HepG2 (cell line): Measurements from ENCODE around the gene C5. TPM values are rescaled to one million over a fixed set of nuclear protein-coding genes. Genes with fewer than 3 reads are reported as not detected.
A peak's percentile ranks its signal among the peaks of the same experiment; 100 is the strongest.

Source experiments
- AHDC1 ChIP-seq: sonication (generic); formaldehyde crosslinking; IDR thresholded peaks from 2 replicates; pipeline ENCODE4 v1.5.1; 2020; ENCODE audit warnings: mild to moderate bottlenecking, missing genetic modification reagents, borderline replicate concordance
- BRCA1 ChIP-seq: sonication (generic); formaldehyde crosslinking; IDR thresholded peaks from 2 replicates; pipeline ENCODE4 v1.4.0; 2020; ENCODE audit warnings: missing genetic modification reagents
- CBX1 ChIP-seq: IDR thresholded peaks from one replicate; pipeline ENCODE4 v1.6.1; 2016; ENCODE audit warnings: antibody characterized with exemption, low read depth
- DMAP1 ChIP-seq: IDR thresholded peaks from 2 replicates; pipeline ENCODE4 v1.6.1; 2016
- IRF2 ChIP-seq: IDR thresholded peaks from 2 replicates; pipeline ENCODE4 v1.6.1; 2018; ENCODE audit warnings: missing genetic modification reagents, missing compliant biosample characterization
- MBD4 ChIP-seq: IDR thresholded peaks from 2 replicates; pipeline ENCODE4 v1.6.1; 2012; ENCODE audit warnings: low read length, inconsistent platforms, borderline replicate concordance
- NFE2 ChIP-seq: sonication (generic); formaldehyde crosslinking; IDR thresholded peaks from 2 replicates; pipeline ENCODE4 v1.4.0; 2020; ENCODE audit warnings: missing genetic modification reagents
- NONO ChIP-seq, 2 experiments: fragments of 450-650 bp in 1 of 2; sonication (generic) in 1 of 2; formaldehyde crosslinking in 1 of 2; IDR thresholded peaks in 1 of 2; conservative IDR thresholded peaks in 1 of 2; 2 replicates each; pipeline versions ENCODE4 v1.6.1 to v1.8.0; 2017 to 2022; ENCODE audit warnings: mild to moderate bottlenecking in 1 of 2, missing genetic modification reagents in 1 of 2, moderate library complexity in 1 of 2
- POGZ ChIP-seq: sonication (generic); formaldehyde crosslinking; IDR thresholded peaks from 2 replicates; pipeline ENCODE4 v1.4.0; 2020; ENCODE audit warnings: mild to moderate bottlenecking, missing genetic modification reagents
- SIX4 ChIP-seq: sonication (generic); formaldehyde crosslinking; IDR thresholded peaks from 2 replicates; pipeline ENCODE4 v1.4.0; 2020; ENCODE audit warnings: missing genetic modification reagents
- SOX5 ChIP-seq: IDR thresholded peaks from 2 replicates; pipeline ENCODE4 v1.6.1; 2016; ENCODE audit warnings: borderline replicate concordance
- ZNF460 ChIP-seq: sonication (generic); formaldehyde crosslinking; IDR thresholded peaks from 2 replicates; pipeline ENCODE4 v1.5.1; 2020; ENCODE audit warnings: missing genetic modification reagents, mild to moderate bottlenecking, borderline replicate concordance
- ZNF619 ChIP-seq: sonication (generic); formaldehyde crosslinking; IDR thresholded peaks from 2 replicates; pipeline ENCODE4 v1.4.0; 2020; ENCODE audit warnings: mild to moderate bottlenecking, missing genetic modification reagents
- ZNF644 ChIP-seq: IDR thresholded peaks from 2 replicates; pipeline ENCODE4 v1.6.1; 2016; ENCODE audit warnings: low read depth
- ZNF670 ChIP-seq: sonication (generic); formaldehyde crosslinking; IDR thresholded peaks from 2 replicates; pipeline ENCODE4 v1.8.0; 2022; ENCODE audit warnings: mild to moderate bottlenecking, missing genetic modification reagents, borderline replicate concordance
- ZNF672 ChIP-seq: sonication (generic); formaldehyde crosslinking; IDR thresholded peaks from 2 replicates; pipeline ENCODE4 v1.8.1; 2022; ENCODE audit warnings: missing genetic modification reagents
- polyA plus RNA-seq, 8 experiments: library from polyadenylated mRNA; depleted of rRNA in 3 of 8; stranded (reverse) in 7 of 8; unstranded in 1 of 8; fragments of >200 nt; fragmentation: Illumina TruSeq in 4 of 8; extraction: Trizol in 4 of 8; gene quantifications; 2 replicates each; pipeline versions ENCODE4 v1.2.1 to v1.2.3, GENCODE V29; 2011 to 2016; ENCODE audit warnings: low read depth in 4 of 8, missing spikeins in 1 of 8, mixed read lengths in 1 of 8; ENCODE audit not compliant: insufficient read depth in 1 of 8
- total RNA-seq, 5 experiments: library from RNA; depleted of rRNA; stranded (reverse); fragments of >200 nt; fragmentation: Illumina TruSeq; extraction: Trizol; gene quantifications; 2 replicates each; pipeline ENCODE4 v1.2.3, GENCODE V29; 2016; ENCODE audit warnings: low read depth in 1 of 5
- TF ChIP-seq, protein P1 (sequence below): sonication (generic); formaldehyde crosslinking; IDR thresholded peaks from 2 replicates; pipeline ENCODE4 v1.4.0; 2020; ENCODE audit warnings: missing genetic modification reagents
- TF ChIP-seq, protein P2 (sequence below): sonication (generic); formaldehyde crosslinking; IDR thresholded peaks from 2 replicates; pipeline ENCODE4 v1.4.0; 2020; ENCODE audit warnings: missing genetic modification reagents; ENCODE audit errors: not compliant biosample characterization
- TF ChIP-seq, protein P3 (sequence below): sonication (generic); formaldehyde crosslinking; IDR thresholded peaks from 2 replicates; pipeline ENCODE4 v1.5.1; 2020; ENCODE audit warnings: mild to moderate bottlenecking, missing genetic modification reagents

C5 gene
- total and polyA plus RNA-seq, 2 of the 13 experiments (the other 11 are each of a cell fraction or from before 2014, with no cell fraction given), result 57.6 to 192 TPM

- TF ChIP-seq, protein P1, sequence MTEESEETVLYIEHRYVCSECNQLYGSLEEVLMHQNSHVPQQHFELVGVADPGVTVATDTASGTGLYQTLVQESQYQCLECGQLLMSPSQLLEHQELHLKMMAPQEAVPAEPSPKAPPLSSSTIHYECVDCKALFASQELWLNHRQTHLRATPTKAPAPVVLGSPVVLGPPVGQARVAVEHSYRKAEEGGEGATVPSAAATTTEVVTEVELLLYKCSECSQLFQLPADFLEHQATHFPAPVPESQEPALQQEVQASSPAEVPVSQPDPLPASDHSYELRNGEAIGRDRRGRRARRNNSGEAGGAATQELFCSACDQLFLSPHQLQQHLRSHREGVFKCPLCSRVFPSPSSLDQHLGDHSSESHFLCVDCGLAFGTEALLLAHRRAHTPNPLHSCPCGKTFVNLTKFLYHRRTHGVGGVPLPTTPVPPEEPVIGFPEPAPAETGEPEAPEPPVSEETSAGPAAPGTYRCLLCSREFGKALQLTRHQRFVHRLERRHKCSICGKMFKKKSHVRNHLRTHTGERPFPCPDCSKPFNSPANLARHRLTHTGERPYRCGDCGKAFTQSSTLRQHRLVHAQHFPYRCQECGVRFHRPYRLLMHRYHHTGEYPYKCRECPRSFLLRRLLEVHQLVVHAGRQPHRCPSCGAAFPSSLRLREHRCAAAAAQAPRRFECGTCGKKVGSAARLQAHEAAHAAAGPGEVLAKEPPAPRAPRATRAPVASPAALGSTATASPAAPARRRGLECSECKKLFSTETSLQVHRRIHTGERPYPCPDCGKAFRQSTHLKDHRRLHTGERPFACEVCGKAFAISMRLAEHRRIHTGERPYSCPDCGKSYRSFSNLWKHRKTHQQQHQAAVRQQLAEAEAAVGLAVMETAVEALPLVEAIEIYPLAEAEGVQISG (CRISPR knock-in tag), result peak; percentile 74
- TF ChIP-seq BRCA1 (CRISPR knock-in tag) (no peak), MBD4 (no peak), NONO (IDR thresholded peaks at IDR 0.05) (no peak), NONO (CRISPR knock-in tag; conservative IDR thresholded peaks at IDR 0.05) (peak; percentile 52; the same call in 1 of the 2 replicates), ZNF672 (CRISPR knock-in tag) (no peak), SOX5 (CRISPR knock-in tag) (peak; percentile 56; the same call in 1 of the 2 replicates), IRF2 (CRISPR knock-in tag) (peak; percentile 79; the same call in 1 of the 2 replicates), NFE2 (no peak), ZNF460 (CRISPR knock-in tag) (no peak), ZNF670 (CRISPR knock-in tag) (no peak), CBX1 (no peak), AHDC1 (CRISPR knock-in tag) (no peak), SIX4 (CRISPR knock-in tag) (0 out of 2 replicates have a peak, but pooled peaks have one; percentile 48), ZNF619 (no peak), DMAP1 (peak; percentile 63), POGZ (CRISPR knock-in tag) (peak; percentile 61; the same call in 1 of the 2 replicates), ZNF644 (CRISPR knock-in tag) (peak; percentile 74; the same call in 1 of the 2 replicates)
- TF ChIP-seq, protein P2, sequence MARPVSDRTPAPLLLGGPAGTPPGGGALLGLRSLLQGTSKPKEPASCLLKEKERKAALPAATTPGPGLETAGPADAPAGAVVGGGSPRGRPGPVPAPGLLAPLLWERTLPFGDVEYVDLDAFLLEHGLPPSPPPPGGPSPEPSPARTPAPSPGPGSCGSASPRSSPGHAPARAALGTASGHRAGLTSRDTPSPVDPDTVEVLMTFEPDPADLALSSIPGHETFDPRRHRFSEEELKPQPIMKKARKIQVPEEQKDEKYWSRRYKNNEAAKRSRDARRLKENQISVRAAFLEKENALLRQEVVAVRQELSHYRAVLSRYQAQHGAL (CRISPR knock-in tag), result no peak
- TF ChIP-seq, protein P3, sequence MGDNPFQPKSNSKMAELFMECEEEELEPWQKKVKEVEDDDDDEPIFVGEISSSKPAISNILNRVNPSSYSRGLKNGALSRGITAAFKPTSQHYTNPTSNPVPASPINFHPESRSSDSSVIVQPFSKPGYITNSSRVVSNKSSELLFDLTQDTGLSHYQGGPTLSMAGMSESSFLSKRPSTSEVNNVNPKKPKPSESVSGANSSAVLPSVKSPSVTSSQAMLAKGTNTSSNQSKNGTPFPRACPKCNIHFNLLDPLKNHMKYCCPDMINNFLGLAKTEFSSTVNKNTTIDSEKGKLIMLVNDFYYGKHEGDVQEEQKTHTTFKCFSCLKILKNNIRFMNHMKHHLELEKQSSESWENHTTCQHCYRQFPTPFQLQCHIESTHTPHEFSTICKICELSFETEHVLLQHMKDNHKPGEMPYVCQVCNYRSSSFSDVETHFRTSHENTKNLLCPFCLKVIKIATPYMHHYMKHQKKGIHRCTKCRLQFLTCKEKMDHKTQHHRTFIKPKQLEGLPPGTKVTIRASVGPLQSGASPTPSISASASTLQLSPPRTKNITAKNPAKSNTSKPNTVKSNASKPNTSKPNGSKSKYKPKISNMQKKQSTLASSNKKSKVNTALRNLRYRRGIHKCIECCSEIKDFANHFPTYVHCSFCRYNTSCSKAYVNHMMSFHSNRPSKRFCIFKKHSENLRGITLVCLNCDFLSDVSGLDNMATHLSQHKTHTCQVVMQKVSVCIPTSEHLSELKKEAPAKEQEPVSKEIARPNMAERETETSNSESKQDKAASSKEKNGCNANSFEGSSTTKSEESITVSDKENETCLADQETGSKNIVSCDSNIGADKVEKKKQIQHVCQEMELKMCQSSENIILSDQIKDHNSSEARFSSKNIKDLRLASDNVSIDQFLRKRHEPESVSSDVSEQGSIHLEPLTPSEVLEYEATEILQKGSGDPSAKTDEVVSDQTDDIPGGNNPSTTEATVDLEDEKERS (CRISPR knock-in tag), result peak; percentile 72; the same call in 1 of the 2 replicates
These were observed 3.5 kb upstream of the C5 start (continued) for GRCh38 chr9:121053544-121053943.
